DMS153 treated with DMSO at 0.1 percent for 48 hours (cell line): ENCODE measurements around the gene B3GAT1.

Source experiments
- DNase-seq: peaks from one replicate; lab custom pipeline; 2025; ENCODE audit not compliant: unreplicated experiment; lab: John Stamatoyannopoulos, UW

B3GAT1 gene

DNA sequence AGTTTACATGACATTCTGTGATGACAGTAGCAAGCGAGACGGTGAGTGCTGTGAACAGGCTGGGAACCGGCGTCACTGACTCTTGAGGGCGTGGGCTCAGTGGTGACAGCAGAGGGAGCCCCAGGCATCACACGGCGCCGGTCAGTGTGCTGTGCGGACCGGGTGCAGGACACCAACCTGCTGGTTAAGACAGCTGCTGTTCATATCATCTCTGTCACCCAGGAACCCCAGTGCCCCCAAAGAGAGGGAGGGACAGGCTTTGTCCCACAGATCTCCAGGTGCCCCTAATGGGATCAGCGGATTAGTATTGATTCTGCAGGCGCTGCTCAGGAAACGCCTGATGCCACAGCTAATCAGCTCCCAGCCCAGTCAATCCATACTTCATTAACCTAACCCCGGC is 18.4 kb downstream of the B3GAT1 start:
- DNase-seq: no peak

- DNase-seq: no peak
Observed at GRCh38 chr11:134392953-134393615, 19.0 kb downstream of the B3GAT1 start.

- no peak for DNase-seq
Observed at GRCh38 chr11:134391656-134392055, 20.4 kb downstream of the B3GAT1 start.

DNA sequence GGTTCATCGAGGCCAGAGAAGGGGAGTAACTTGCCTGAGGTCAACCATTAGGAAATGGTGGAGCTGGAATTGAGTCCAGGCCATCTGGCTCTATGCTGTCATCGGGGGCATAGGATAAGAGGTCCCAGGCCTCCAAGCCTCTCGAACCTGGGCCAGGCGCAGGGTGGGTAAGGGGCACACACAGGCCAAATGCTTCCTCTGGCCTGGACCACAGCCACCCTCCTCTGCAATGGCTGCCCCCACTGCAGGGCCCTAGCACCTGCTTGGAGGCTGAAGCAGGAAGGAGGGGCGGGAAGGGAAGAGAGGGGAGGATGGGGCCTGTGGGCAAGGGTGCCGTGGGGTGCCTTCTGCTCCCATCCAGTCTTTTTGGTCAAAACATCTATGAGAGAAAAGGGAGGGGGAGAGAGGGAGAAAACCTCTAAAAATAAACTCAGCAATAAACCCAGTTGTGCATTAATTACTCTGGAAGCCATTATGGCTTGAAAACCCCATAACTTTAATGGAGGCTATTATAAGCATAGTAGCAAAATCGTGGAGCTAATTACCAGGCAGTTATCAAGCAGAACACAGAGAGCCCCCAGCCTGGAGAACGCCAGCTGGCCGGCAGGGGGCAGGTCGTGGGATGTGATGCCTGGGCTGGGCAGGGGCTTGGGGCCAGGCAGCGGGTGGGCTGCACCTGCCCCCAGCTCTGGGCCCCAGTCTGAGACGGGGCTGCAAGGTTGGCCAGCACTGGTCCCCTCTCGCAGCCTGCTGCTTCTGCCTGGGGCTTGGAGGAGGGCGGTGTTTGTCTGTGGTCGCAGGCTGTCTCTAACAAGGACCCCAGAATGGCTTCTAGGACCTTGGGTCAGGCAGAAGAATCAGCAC is 21.1 kb downstream of the B3GAT1 start:
- DNase-seq: no peak

DNA sequence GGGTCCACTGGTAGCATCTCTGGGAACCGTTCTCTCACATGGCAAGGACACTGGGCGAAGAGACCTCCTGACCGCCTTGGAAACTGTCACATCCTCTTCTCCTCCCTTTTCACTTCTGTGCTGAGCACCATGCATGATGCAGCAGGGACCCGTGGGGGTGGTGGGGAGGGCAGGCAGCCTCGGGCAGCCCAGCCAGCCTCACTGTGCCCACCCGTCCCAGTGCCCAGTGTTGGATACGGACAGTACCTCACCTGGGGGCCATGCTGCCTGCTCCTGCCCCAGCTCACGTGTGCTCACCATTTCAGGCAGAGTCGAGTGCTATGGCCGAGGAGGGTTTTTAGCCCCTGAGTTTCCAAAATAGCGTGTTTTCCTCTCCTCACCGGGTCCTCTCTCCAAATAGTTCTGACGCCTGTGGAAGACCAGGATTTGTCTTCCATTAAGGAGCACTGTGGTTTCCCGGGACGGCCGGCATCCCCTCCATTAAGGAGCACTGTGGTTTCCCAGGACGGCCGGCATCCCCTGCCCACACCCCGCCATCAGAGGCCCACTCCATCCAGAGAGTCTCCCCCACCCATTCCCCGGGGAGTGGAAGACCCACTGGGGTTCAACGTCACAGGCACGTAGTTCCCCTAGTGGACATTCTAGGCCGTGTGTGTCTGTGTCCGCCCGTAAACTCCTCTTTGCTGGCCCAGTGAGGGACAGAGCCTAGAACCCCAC is 22.4 kb downstream of the B3GAT1 start:
- DNase-seq: no peak

DNA sequence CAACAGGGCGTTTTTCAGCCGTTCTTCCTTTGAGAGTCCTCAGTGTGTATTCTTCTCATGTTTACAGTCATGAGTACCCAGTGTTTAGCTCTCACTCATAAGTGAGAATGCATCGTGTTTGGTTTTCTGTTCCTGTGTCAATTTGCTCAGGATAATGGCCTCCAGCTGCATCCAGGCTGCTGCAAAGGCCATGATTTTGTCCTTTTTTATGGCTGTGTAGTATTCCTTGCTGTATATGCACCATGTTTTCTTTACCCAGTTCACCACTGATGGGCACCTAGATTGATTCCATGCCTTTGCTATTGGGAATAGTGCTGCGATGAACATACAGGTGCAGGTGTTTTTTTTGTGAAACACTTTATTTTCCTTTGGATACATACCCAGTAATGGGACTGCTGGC is 23.5 kb downstream of the B3GAT1 start:
- no peak for DNase-seq

GRCh38 chr11:134387501-134387900 is 24.5 kb downstream of the B3GAT1 start:
- no peak for DNase-seq

DNA sequence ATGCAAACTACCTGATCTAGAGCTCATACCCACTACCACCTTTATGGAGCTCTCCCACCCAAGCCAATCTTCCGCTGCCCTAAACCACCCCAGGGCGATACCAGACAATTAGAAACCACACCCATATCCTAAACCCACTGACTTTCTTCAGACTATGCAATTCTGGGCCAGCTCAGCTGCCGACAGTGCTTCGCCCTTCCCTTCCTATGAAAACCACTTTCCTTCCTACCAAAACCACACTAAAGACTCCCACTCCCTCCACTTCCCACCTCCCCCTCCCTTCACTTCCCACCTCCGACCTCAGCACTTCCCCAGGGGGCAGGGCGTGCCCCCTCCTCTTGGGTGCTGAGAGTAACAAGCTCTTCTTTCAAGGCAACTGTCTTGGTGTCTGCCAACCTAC is 25.1 kb downstream of the B3GAT1 start:
- DNase-seq: no peak

DNA sequence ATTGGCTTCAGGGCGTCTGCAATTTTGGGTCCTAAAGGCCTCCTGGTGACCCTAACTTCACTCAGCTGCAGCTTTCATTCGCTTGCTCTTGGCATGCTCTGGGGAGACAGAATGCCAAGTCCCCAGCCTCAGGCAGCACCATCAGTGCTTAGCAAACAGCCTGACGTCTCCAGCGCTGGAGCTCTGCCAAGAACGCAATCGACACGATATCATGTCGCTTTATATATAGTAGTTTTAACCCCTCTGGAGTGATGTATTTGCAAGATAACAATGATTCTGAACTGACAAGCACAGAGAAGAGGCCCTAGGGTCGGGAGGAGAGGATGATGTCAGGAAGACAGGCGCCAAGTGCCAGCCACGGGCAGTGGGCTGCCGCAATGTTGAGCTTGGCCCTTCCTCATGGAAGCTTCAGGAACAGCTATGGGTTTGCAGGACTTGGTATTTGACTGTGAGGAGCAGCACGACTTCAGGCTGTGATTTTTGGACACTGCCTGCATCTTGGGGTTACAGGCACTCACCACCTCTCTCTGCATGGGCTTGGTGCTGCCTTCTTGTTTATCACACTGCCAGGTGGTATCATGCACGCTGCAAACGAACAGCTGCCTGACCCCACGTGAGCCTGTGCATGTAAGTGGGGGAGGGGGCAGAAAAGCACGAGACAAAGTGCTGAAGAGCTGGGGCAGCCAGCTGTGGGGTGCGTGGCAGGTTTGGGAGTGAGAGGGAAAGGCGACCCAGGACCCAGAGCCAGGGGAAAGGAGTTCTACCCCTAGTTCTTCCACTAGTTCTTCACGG is 26.1 kb downstream of the B3GAT1 start:
- DNase-seq: peak; percentile 81

DNA sequence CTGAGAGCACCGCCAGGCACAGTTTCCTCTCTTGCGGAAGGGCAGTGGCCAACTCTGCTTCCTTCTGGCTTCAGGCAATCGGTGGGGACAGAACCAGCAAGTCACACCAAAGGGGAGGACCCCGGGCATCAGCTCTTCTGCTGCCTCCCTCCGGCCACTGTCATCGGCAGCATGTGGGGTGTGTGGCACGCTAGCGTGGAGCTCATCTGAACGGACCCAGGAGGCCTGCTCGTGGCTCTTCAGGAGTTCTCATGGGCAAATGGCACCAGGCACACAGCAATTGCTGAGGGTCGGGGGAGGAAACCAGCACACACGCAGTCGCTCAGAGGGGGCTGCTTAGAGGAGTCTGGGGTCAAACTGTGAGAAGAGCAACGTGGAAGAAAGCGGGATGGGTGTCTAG is 26.9 kb downstream of the B3GAT1 start:
- DNase-seq: no peak

DNA sequence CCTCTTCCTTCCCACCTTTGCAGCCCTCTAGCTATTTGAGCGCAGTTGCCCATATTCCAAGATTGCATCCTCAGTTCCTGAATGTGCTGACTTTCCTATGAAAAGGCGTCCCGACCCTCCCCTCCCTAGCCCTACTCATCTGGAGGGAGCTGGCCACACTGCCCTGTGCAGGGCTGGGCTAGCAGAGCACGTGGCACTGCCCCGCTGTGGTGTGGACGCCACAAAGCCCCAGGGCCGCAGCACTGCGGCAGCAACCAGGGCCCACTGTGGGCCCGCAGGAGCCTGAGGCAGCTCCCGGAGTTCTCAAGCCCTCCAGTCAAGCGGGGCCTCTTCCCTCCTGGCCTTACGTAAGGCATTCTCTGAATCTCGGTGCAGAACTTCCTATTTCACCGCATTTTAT is 27.6 kb downstream of the B3GAT1 start:
- DNase-seq: no peak

DNA sequence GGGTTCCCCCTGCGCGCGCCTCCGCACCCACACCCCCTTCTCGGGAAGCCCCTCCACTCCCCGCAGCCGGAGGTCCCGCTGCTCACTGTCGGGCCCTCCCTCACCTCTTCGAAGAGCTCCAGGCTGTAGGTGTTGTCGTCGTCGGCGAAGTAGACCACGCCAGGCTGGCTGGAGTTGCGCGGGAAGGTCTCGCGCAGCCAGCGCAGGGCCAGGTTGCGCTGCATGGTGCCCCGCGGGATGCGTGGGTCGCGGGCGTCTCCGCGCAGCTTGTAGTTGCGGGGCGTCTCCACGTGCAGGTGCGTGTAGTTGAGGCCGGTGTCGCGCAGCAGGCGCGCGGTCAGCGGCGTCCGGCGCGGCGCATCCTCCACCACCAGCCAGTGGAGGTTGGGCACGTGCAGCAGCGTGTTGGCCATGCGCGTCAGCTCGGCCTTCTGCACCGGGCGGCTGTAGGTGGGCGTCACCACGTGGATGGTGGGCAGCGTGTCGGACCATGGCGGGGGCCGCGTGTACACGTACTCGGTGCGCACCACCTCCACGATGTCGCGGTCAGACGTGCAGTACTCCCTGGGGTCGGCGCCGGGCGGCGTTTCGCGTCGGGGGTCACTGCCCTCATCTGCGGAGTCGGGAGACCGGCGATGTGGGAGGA is 28.3 kb downstream of the B3GAT1 start:
- no peak for DNase-seq

DNA sequence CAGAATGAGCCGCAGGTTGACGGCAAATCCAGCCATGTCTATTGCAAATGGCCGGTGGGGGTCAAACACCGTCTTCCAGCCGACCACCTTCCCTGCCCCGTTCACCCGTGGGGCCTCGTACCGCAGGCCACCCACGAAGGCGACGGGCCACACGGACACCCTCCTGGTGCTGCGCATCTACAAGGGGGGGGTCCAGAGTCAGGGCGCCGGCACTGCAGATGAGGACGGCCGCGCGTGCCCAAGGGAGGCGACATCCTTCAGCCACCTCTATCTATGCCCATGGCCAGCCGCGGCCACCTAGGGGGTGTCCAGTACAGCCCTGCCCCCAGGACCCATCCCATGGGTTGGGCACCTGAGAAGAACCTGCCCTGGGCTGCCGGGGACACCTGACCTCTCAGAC is 29.2 kb downstream of the B3GAT1 start:
- no peak for DNase-seq

- DNase-seq: no peak
Observed at GRCh38 chr11:134382257-134382656, 29.8 kb downstream of the B3GAT1 start.

DNA sequence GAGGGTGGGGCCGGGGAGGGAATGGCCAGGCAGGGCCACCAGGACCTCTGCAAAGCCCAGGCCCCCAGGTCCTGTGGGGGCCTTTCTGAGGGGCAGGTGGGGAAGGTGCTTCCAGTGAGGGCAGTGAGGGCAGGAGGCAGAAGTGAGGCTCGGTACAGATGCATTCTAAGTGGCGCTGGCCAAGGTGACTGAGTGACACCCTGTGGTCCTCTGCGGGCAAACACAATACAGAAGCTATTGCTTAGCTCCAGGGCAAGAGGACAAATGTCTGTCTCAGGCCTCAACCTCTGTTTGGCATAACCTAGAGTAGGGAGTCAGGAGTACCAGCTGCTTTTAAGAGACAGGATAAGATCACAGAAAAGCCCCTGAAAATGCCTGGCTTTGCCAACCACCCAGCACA is 31.3 kb downstream of the B3GAT1 start:
- DNase-seq: no peak

DNA sequence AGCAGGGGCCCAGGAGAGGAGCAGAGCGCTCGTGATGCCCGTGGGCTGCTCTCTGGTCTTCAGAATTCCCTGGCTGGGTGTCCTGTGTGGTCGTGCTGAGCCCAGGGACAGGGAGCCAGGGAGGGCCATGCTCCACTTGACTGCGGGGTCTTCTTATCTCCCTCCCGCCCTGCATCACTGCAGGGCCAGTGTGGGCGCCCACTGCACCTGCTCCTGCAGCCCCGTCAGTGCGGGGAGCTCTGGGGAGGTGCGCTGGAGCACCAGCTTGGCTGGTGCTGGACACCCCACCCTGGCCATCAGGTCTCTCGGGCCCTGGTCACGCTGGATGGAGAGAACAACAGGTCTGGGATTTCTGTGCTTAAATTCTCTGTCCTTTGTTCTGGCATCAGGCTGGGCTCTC is 31.8 kb downstream of the B3GAT1 start:
- no peak for DNase-seq

- no peak for DNase-seq
Observed at GRCh38 chr11:134379241-134379640, 32.8 kb downstream of the B3GAT1 start.

- DNase-seq: no peak
Observed at GRCh38 chr11:134377876-134378275, 34.2 kb downstream of the B3GAT1 start.

DNA sequence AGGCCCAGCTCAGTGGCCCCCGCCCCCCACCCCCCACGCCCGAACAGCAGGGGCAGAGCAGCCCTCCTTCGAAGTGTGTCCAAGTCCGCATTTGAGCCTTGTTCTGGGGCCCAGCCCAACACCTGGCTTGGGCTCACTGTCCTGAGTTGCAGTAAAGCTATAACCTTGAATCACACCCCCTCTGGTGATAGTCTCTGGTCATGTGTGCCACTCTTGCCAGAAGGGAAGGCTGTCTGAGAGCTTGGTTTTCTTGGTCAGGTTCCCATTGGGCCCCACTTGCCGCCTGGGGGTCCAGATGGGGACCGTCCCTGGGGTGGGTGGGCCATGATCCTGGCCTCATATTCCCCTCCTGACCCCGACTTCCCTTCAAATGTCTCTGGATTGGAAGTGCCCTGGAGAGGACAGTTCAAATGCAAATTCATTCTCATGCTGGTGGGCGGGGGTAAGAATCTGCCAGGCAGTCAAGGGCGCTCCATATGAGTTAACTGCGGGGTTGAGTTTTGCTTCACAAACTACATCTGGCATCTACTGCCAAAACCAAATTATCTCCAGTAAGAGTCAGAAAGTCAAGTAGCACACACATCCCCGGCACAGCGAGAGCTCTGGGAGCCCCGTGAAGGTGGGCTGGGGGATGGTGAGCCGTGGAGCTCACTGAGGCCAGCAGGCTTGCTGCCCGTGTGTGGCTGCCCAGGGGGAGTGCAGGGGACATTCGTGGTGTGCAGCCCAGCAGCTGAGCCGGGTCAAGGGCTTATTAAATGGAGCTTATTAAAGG is 35.7 kb downstream of the B3GAT1 start:
- no peak for DNase-seq
